ENCODE data around the gene RBMS3.

RBMS3 gene

GRCh38 chr3:29337565-29337964 is 56.7 kb downstream of the RBMS3 start:
- ChIA-PET CTCF (interaction anchor here (1.3 kb wide), 1 partner anchor 8 kb away, joined by 4 read pairs; no protein-coding TSS in a partner anchor), POLR2A (no interaction called here)
- TF ChIP-seq, protein P1, sequence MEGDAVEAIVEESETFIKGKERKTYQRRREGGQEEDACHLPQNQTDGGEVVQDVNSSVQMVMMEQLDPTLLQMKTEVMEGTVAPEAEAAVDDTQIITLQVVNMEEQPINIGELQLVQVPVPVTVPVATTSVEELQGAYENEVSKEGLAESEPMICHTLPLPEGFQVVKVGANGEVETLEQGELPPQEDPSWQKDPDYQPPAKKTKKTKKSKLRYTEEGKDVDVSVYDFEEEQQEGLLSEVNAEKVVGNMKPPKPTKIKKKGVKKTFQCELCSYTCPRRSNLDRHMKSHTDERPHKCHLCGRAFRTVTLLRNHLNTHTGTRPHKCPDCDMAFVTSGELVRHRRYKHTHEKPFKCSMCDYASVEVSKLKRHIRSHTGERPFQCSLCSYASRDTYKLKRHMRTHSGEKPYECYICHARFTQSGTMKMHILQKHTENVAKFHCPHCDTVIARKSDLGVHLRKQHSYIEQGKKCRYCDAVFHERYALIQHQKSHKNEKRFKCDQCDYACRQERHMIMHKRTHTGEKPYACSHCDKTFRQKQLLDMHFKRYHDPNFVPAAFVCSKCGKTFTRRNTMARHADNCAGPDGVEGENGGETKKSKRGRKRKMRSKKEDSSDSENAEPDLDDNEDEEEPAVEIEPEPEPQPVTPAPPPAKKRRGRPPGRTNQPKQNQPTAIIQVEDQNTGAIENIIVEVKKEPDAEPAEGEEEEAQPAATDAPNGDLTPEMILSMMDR (IDR thresholded peaks at IDR 0.05; ENCODE audit: control extremely low read depth, extremely low read depth, low read depth, missing control alignments) = no peak
- no peak for DNase-seq (ENCODE audit: extremely low spot score)

DNA sequence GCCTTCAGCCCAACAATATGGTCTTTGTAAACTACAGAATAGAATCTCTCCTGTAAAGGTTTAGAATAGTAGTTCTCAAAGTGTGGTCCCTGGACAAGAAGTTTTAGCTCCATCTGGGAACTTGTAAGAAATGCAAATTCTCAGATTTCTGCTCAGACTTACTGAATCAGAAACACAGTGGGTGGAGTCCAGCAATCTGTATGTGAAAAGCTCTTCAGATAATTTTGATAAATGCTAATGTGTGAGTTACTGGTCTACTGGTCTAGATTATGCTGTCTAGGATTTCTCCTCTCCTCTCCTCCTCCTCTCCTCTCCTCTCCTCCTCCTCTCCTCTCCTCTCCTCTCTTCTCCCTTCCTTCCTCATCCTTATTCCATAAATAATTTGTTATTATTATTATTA is 57.5 kb downstream of the RBMS3 start:
- DNase-seq (ENCODE audit: extremely low spot score) = no peak
- POLR2A ChIA-PET = no interaction called here
- CTCF ChIA-PET = no interaction called here
- TF ChIP-seq, protein P1 (IDR thresholded peaks at IDR 0.05; ENCODE audit: control extremely low read depth, extremely low read depth, low read depth, missing control alignments) = no peak

- no peak for DNase-seq (ENCODE audit: extremely low spot score)
- ChIA-PET POLR2A (no interaction called here), CTCF (no interaction called here)
- TF ChIP-seq, protein P1 (IDR thresholded peaks at IDR 0.05; ENCODE audit: control extremely low read depth, extremely low read depth, low read depth, missing control alignments) = no peak
Observed at GRCh38 chr3:29339016-29339833, 58.4 kb downstream of the RBMS3 start.

DNA sequence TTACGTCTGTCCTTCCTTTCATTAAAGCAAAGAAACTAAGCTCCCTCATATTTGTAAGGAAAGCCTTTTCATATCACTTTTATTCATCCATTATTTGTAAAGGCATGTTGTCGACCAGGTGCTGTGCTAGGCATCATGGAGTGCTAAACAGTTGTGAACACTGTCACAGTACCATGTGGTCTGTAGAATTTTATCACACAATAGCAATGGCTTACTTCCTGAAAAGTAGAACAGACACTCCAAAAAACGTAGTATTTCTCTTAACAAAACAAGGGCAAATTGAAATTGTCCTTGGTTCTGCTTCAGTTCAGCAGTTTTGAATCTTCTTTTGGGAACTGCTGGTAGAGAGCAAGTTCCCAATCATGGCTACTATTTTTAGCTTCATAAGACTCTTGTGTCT is 63.3 kb downstream of the RBMS3 start:
- DNase-seq (ENCODE audit: extremely low spot score) = no peak
- TF ChIP-seq, protein P1 (IDR thresholded peaks at IDR 0.05; ENCODE audit: control extremely low read depth, extremely low read depth, low read depth, missing control alignments) = no peak
- CTCF ChIA-PET = interaction anchor here (1.0 to 1.5 kb wide), 4 partner anchors 17 to 76 kb away, joined by 3 to 5 read pairs (median 3); no protein-coding TSS in a partner anchor
- POLR2A ChIA-PET = no interaction called here

GRCh38 chr3:29344935-29345334 is 64.1 kb downstream of the RBMS3 start:
- DNase-seq (ENCODE audit: extremely low spot score) = no peak
- ChIA-PET CTCF (interaction anchor here (0.7 to 1.7 kb wide), 8 partner anchors 8 to 77 kb away, joined by 3 to 5 read pairs (median 3); no protein-coding TSS in a partner anchor), POLR2A (no interaction called here)
- TF ChIP-seq, protein P1 (IDR thresholded peaks at IDR 0.05; ENCODE audit: control extremely low read depth, extremely low read depth, low read depth, missing control alignments) = no peak

GRCh38 chr3:29345516-29346300 is 64.8 kb downstream of the RBMS3 start:
- ChIA-PET CTCF (interaction anchor here (0.7 to 1.7 kb wide), 7 partner anchors 9 to 78 kb away, joined by 3 to 5 read pairs (median 3); no protein-coding TSS in a partner anchor), POLR2A (no interaction called here)
- no peak for DNase-seq (ENCODE audit: extremely low spot score)
- TF ChIP-seq, protein P1 (IDR thresholded peaks at IDR 0.05; ENCODE audit: control extremely low read depth, extremely low read depth, low read depth, missing control alignments) = no peak

Data from GM10248 (cell line).